OCI-LY3 (cell line): Measurements from ENCODE around the gene LARP1.

Source experiments
- EZH2phosphoT487 ChIP-seq: fragments of 200-600 bp; shearing (Covaris generic); IDR thresholded peaks from 2 replicates; pipeline ENCODE4 v1.6.1; 2018; ENCODE audit warnings: antibody characterized with exemption, mixed run types, low read depth
- TF ChIP-seq, protein P1 (sequence below): fragments of 200-600, 300-600 bp; sonication (generic); IDR thresholded peaks from 2 replicates; pipeline ENCODE4 v1.5.1; 2014; ENCODE audit warnings: antibody characterized with exemption, low read length, low read depth

DNA sequence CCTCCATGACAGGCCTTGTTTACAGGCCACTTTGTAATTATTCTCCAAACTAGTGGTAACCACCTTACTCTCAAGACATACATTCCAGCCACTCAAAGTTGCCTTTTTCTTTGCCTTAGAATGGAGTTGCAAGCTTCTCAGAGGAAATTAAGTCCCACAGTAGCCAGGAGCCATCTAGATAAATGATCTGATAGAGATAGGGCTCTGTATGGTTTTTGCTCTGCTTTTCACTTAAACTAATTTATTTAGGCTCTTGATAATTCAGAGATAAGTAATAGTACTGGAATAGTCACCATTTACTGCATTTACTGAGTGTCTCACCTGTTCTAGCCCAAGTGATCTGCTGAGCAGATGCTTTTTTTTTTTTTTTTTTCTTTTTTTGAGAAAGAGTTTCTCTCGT lies 7.5 kb downstream of the LARP1 start:
- TF ChIP-seq, protein P1, sequence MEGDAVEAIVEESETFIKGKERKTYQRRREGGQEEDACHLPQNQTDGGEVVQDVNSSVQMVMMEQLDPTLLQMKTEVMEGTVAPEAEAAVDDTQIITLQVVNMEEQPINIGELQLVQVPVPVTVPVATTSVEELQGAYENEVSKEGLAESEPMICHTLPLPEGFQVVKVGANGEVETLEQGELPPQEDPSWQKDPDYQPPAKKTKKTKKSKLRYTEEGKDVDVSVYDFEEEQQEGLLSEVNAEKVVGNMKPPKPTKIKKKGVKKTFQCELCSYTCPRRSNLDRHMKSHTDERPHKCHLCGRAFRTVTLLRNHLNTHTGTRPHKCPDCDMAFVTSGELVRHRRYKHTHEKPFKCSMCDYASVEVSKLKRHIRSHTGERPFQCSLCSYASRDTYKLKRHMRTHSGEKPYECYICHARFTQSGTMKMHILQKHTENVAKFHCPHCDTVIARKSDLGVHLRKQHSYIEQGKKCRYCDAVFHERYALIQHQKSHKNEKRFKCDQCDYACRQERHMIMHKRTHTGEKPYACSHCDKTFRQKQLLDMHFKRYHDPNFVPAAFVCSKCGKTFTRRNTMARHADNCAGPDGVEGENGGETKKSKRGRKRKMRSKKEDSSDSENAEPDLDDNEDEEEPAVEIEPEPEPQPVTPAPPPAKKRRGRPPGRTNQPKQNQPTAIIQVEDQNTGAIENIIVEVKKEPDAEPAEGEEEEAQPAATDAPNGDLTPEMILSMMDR, result no peak
- TF ChIP-seq EZH2phosphoT487, result no peak
